HepG2 (cell line): ENCODE data around the gene ZNF334. TPM values are rescaled to one million over a fixed set of nuclear protein-coding genes. Genes with fewer than 3 reads are reported as not detected.

Experiments
- ATF7-NPFF ChIP-seq: sonication (generic); formaldehyde crosslinking; IDR thresholded peaks from 2 replicates; pipeline ENCODE4 v1.8.1; 2023; ENCODE audit warnings: mild to moderate bottlenecking, low read depth, missing genetic modification reagents, moderate library complexity
- CBX2 ChIP-seq, 2 experiments: fragments of 200-600 bp in 1 of 2; sonication (generic); formaldehyde crosslinking in 1 of 2; IDR thresholded peaks; 2 replicates each; pipeline versions ENCODE4 v1.7.0 to v1.8.1; 2018 to 2022; ENCODE audit warnings: low read depth in 2 of 2, low read length in 1 of 2, mild to moderate bottlenecking in 1 of 2, missing genetic modification reagents in 1 of 2
- FOXC1 ChIP-seq: sonication (generic); formaldehyde crosslinking; IDR thresholded peaks from 2 replicates; pipeline ENCODE4 v1.8.0; 2022; ENCODE audit warnings: mild to moderate bottlenecking, missing genetic modification reagents, borderline replicate concordance
- HOMEZ ChIP-seq: IDR thresholded peaks from 2 replicates; pipeline ENCODE4 v1.6.1; 2016; ENCODE audit warnings: low read depth
- MED13 ChIP-seq: sonication (generic); formaldehyde crosslinking; IDR thresholded peaks from 2 replicates; pipeline ENCODE4 v1.5.0; 2020; ENCODE audit warnings: missing genetic modification reagents
- MTA3 ChIP-seq: sonication (generic); formaldehyde crosslinking; IDR thresholded peaks from 2 replicates; pipeline ENCODE4 v1.4.0; 2020; ENCODE audit warnings: missing genetic modification reagents
- MXD4 ChIP-seq: IDR thresholded peaks from 2 replicates; pipeline ENCODE4 v1.6.1; 2016; ENCODE audit warnings: mild to moderate bottlenecking, missing biosample characterization, missing genetic modification reagents
- NCOR1 ChIP-seq: fragments of 200-600 bp; sonication (generic); IDR thresholded peaks from 2 replicates; pipeline ENCODE4 v1.7.0; 2017; ENCODE audit warnings: antibody characterized with exemption, low read length, borderline replicate concordance
- NFAT5 ChIP-seq: sonication (generic); formaldehyde crosslinking; IDR thresholded peaks from 2 replicates; pipeline ENCODE4 v1.4.0; 2020; ENCODE audit warnings: missing genetic modification reagents
- NFRKB ChIP-seq: fragments of 450-650 bp; IDR thresholded peaks from 2 replicates; pipeline ENCODE4 v1.6.1; 2017
- REST ChIP-seq, 2 experiments: IDR thresholded peaks; 2 replicates each; pipeline ENCODE4 v1.6.1; 2011 to 2012; ENCODE audit warnings: low read length in 2 of 2, borderline replicate concordance in 1 of 2, low read depth in 1 of 2, mild to moderate bottlenecking in 1 of 2, moderate library complexity in 1 of 2
- XBP1 ChIP-seq: sonication (generic); formaldehyde crosslinking; IDR thresholded peaks from 2 replicates; pipeline ENCODE4 v1.5.0; 2020; ENCODE audit warnings: missing genetic modification reagents
- ZBTB2 ChIP-seq: sonication (generic); formaldehyde crosslinking; IDR thresholded peaks from 2 replicates; pipeline ENCODE4 v1.8.0; 2022; ENCODE audit warnings: low read depth, missing genetic modification reagents
- ZNF383 ChIP-seq: sonication (generic); formaldehyde crosslinking; IDR thresholded peaks from 2 replicates; pipeline ENCODE4 v1.4.0; 2020; ENCODE audit warnings: missing genetic modification reagents, mild to moderate bottlenecking, borderline replicate concordance
- ZNF501 ChIP-seq: sonication (generic); formaldehyde crosslinking; IDR thresholded peaks from 2 replicates; pipeline ENCODE4 v1.5.1; 2020; ENCODE audit warnings: mild to moderate bottlenecking, moderate library complexity, missing genetic modification reagents
- ZSCAN9 ChIP-seq: IDR thresholded peaks from 2 replicates; pipeline ENCODE4 v1.6.1; 2016; ENCODE audit warnings: borderline replicate concordance
- polyA plus RNA-seq, 8 experiments: library from polyadenylated mRNA; depleted of rRNA in 3 of 8; stranded (reverse) in 7 of 8; unstranded in 1 of 8; fragments of >200 nt; fragmentation: Illumina TruSeq in 4 of 8; extraction: Trizol in 4 of 8; gene quantifications; 2 replicates each; pipeline versions ENCODE4 v1.2.1 to v1.2.3, GENCODE V29; 2011 to 2016; ENCODE audit warnings: low read depth in 4 of 8, missing spikeins in 1 of 8, mixed read lengths in 1 of 8; ENCODE audit not compliant: insufficient read depth in 1 of 8
- total RNA-seq, 5 experiments: library from RNA; depleted of rRNA; stranded (reverse); fragments of >200 nt; fragmentation: Illumina TruSeq; extraction: Trizol; gene quantifications; 2 replicates each; pipeline ENCODE4 v1.2.3, GENCODE V29; 2016; ENCODE audit warnings: low read depth in 1 of 5

The ZNF334 gene
- total and polyA plus RNA-seq, 2 of the 13 experiments (the other 11 are each of a cell fraction or from before 2014, with no cell fraction given), result 4.8 to 7.8 TPM

- TF ChIP-seq NFAT5 (CRISPR knock-in tag) (no peak), FOXC1 (CRISPR knock-in tag) (no peak), NFRKB (no peak), ZBTB2 (CRISPR knock-in tag) (no peak), MED13 (CRISPR knock-in tag) (no peak), HOMEZ (no peak), MXD4 (CRISPR knock-in tag) (no peak), NCOR1 (peak; percentile 40; the same call in 1 of the 2 replicates), XBP1 (no peak), REST (IDR thresholded peaks at IDR 0.05; ENCODE audit: borderline replicate concordance in 1 of 2, low read depth in 1 of 2, low read length in 2 of 2) (peak; percentile 78 to 98), ATF7-NPFF (no peak), ZNF383 (CRISPR knock-in tag) (no peak), ZSCAN9 (CRISPR knock-in tag) (0 out of 2 replicates have a peak, but pooled peaks have one; percentile 56), CBX2 (IDR thresholded peaks at IDR 0.05; ENCODE audit: low read depth, low read length) (no peak), CBX2 (CRISPR knock-in tag; IDR thresholded peaks at IDR 0.05; ENCODE audit: low read depth) (no peak; the same call in 1 of the 2 replicates), MTA3 (CRISPR knock-in tag) (no peak), ZNF501 (CRISPR knock-in tag) (no peak)
These were observed 10.5 kb upstream of the ZNF334 start (continued) for GRCh38 chr20:46523696-46524328.
